Muscle of leg (tissue), 11 donors: Measurements from ENCODE around the gene REEP1. TPM values are rescaled to one million over a fixed set of nuclear protein-coding genes. Genes with fewer than 3 reads are reported as not detected.

Experiments used
- DNase-seq: peaks from one replicate; pipeline ENCODE4 v3.0.0; 2013
- H3K27ac ChIP-seq: one replicate; pipeline ENCODE4 v1.5.1; 2013; ENCODE audit warnings: mild to moderate bottlenecking, low read length, control low read depth
- H3K27me3 ChIP-seq: one replicate; pipeline ENCODE4 v1.6.1; 2013; ENCODE audit warnings: low read length; ENCODE audit not compliant: control insufficient read depth, insufficient read depth
- H3K36me3 ChIP-seq: one replicate; pipeline ENCODE4 v1.6.1; 2013; ENCODE audit warnings: low read length; ENCODE audit not compliant: control insufficient read depth, insufficient read depth
- H3K4me1 ChIP-seq: one replicate; pipeline ENCODE4 v1.6.1; 2013; ENCODE audit warnings: low read length; ENCODE audit not compliant: control insufficient read depth, insufficient read depth
- H3K4me3 ChIP-seq: one replicate; pipeline ENCODE4 v1.5.1; 2013; ENCODE audit warnings: low read length, control low read depth
- H3K9me3 ChIP-seq: replicated peaks from 2 replicates; pipeline ENCODE4 v1.6.1; 2013; ENCODE audit warnings: low read depth, low read length; ENCODE audit not compliant: control insufficient read depth
- WGBS: methylation state at CpG from one replicate; pipeline ENCODE4 v1.1.5; 2013; ENCODE audit warnings: missing lambda C conversion rate; ENCODE audit not compliant: insufficient coverage; 5-methylcytosine and 5-hydroxymethylcytosine counted together
- polyA plus RNA-seq, 8 donors: library from polyadenylated mRNA; unstranded; fragments of 120-200 nt; gene quantifications; one replicate each; pipeline versions ENCODE4 v1.2.1 to v1.2.3, GENCODE V29; 2013; ENCODE audit warnings: inconsistent platforms in 1 of 8, low replicate concordance in 1 of 8; ENCODE audit not compliant: insufficient read length in 8 of 8, insufficient read depth in 1 of 8
- total RNA-seq: library from RNA; stranded (reverse); fragments of 120-200 nt; gene quantifications from one replicate; pipeline ENCODE4 v1.2.4, GENCODE V29; 2013

Gene REEP1
- total and polyA plus RNA-seq, 9 donors, result 41.0 to 104 (median 54.9) TPM

DNA sequence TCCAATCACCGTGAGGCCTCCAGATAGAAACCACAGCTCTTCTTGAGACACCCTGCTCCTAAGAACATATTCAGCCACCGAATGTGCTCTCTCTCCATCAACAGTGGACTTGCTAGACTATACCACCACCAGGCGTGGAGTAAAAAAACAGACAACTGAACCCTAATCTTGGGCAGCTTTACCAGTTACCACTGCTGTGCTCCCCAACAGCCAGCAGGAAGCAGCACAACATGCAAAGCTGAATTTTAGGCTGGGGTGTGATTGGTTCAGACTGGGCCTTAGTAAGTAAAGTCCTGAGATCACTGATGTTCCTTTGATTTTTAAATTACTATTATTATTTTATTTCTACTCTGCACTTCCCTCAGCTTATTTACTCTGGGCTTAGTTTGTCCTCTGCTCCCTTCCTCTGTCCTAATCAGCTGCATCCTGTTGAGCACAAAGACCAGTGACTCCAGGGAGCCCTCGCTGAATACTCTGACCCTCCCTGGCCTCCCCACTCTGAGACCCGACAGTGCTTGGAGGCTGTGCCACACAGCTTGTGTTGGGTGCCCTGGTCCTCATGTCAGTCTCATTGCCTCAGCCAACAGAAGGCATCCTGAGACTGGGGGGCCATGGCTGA is 116.3 kb downstream of the REEP1 start:
- no peak overlapping the region for H3K27ac ChIP-seq
- H3K4me1 ChIP-seq, result peaks cover 46% of the 10 kb centered on the region
- DNase-seq, result peak; percentile 55

DNA sequence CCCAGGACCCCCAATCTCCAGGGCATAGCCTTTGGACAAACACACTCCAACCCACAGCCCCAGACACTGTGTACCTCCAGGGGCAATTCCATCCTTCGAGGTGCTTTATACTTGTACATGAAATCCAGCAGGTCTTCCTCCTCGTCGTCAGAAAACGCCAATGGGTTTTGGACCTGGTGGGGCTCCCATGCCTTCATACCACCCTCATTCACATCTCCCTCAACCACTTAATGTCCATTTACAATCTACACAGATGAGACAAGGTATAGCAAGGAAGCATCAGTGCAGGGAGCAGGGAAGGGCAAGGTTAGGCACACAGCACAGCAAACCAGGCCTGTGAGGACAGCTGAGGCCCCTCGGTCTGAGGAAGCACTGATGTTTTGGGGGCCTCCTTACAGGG is 117.5 kb downstream of the REEP1 start:
- DNase-seq, result no peak
- Histone ChIP-seq H3K9me3 (no peaks in the 10 kb centered on the region), H3K27ac (no peak overlapping the region), H3K4me1 (peaks cover 37% of the 10 kb centered on the region), H3K4me3 (no peak overlapping the region), H3K36me3 (peaks cover 6% of the 10 kb centered on the region), H3K27me3 (no peaks in the 10 kb centered on the region)
- WGBS, result 93% methylated on average over 4 of the region's 5 CpGs

More for the DNA sequence above, 116.3 kb downstream of the REEP1 start:
- H3K27me3 ChIP-seq, result no peaks in the 10 kb centered on the region
- WGBS, result 36% methylated on average over 2 of the region's 5 CpGs
- no peaks in the 10 kb centered on the region for H3K9me3 ChIP-seq
- H3K36me3 ChIP-seq, result peaks cover 2% of the 10 kb centered on the region
- no peak overlapping the region for H3K4me3 ChIP-seq

DNA sequence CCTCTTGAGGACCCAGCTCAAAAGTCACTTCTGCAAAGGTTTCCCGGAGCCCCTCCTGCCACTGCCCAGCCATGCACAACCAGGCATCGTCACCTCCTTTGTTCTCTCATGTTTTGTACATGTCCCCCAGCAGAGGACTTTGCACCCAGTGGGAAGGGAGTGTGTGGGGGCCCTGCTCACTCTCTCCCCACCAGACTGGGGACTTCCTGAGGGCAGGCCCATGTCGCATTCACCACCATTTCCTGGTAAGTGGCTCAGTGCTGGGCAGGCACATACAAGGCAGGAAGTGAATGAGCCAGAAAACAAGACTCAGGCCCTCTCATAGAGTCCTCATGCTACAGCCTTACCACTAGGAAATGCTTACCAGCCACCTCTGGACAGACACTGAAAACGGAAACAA is 119.3 kb downstream of the REEP1 start:
- H3K27ac ChIP-seq, result no peak overlapping the region
- no peaks in the 10 kb centered on the region for H3K9me3 ChIP-seq
- H3K4me3 ChIP-seq, result no peak overlapping the region
- WGBS, result 82% methylated on average over 2 of the region's 4 CpGs
- no peak for DNase-seq
- no peaks in the 10 kb centered on the region for H3K27me3 ChIP-seq
- peaks cover 19% of the 10 kb centered on the region for H3K4me1 ChIP-seq
- peaks cover 6% of the 10 kb centered on the region for H3K36me3 ChIP-seq

DNA sequence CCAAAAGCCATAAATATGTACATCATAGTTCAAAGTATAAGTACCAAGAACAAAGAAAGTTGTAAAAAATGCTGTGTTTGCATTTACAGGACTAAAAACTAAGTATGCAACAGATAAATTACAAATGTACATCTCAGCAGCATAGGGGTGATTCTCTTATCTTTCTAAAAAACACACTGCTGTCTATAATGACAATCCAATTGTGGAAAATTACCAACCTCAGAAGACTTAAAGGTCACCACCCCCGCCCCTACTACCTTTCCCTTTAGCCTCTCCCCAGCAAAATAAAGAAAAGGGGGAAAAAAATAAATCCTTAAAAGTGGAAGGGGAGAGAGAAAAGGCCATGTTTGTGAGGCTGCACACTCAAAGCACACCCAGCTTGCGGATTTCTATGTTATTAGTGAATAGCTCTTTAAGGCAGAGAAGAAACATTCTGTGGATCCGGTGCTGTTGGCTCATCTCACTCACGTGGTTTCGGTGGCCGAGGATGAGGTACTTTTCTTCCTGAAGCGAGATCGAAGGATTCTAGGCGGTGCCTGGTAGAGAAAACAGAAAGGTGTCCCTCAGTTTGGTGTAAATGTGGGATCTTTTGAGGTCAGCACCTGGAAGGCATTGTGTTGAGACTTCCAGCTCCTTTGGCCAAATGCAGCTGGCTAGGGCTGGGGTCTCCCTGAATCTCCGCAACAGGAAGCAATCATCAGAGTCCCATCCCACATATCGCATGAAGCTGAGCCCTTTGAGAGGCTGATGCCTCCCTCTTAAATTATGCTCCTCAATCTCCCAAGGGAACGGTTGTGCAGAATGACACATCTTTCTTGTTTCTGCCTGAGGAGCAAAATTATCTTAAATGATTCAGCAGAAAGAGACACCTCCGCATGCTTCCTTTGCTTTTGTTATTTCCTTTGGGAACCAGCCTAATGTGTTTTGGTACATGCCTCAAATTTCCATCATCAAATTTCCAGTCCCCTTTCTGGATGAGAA is 120.6 kb downstream of the REEP1 start:
- Histone ChIP-seq H3K27me3 (no peaks in the 10 kb centered on the region), H3K4me3 (no peak overlapping the region), H3K27ac (no peak overlapping the region), H3K9me3 (no peaks in the 10 kb centered on the region), H3K36me3 (peaks cover 9% of the 10 kb centered on the region), H3K4me1 (peaks cover 9% of the 10 kb centered on the region)
- WGBS, result 45% methylated on average over 12 of the region's 13 CpGs
- DNase-seq, result no peak

DNA sequence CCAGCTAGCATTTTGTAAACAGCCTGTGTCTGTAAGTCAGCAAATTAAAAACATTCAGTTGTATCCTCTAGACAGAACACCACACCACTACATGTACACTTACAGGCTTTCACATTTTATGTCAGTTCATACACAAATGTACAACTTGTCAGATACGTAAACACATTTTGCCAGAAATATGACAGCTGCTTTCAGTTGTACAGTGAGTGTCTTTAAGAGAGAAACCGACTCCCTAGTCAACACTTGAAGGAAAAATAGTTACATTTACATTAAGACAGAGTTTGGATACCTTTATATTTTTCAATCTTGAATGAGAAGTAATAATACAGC is 123.0 kb downstream of the REEP1 start:
- WGBS, result no CpG with 5 or more reads among the region's 2 CpGs
- Histone ChIP-seq H3K4me1 (no peaks in the 10 kb centered on the region), H3K4me3 (no peak overlapping the region), H3K27me3 (no peaks in the 10 kb centered on the region), H3K9me3 (no peaks in the 10 kb centered on the region), H3K27ac (no peak overlapping the region), H3K36me3 (peaks cover 20% of the 10 kb centered on the region)
- no peak for DNase-seq

DNA sequence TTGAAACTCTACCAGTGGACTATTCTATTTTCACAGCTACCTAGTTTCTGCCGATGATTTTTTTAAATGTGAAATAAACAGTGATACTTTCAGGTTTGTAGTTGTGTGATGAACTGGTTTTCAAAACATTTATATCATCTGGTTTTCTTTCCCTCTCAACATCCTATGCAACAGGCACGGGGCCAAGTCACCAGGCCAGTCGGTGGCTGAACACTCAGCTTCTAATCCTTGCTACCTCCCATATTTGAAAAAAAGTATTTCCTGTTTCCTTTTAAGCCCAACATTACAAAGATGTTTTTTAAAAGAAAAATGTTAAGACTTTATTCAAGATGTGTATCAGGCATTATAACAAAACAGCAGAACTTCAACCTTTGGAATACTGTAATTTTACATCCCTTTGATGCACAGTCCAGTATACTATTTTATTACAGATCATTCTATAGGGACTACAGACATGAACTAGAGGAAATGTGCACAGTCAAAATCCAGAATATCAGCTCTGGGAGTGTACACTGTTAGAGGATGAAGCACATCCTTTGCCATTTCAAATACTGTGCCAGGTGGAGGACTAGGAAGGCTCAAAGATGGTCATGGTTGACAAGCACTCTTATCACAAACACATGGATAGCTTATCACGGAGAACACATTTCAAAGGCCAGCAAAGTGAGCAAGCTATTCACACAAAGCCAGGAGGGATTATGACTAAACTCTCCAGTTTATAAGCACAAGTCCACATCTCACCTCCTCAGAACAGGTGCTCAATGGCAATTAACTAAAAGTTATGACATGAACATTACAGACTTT is 123.5 kb downstream of the REEP1 start:
- H3K27ac ChIP-seq, result no peak overlapping the region
- WGBS, result no CpG with 5 or more reads among the region's 4 CpGs
- no peaks in the 10 kb centered on the region for H3K4me1 ChIP-seq
- H3K9me3 ChIP-seq, result no peaks in the 10 kb centered on the region
- H3K27me3 ChIP-seq, result no peaks in the 10 kb centered on the region
- DNase-seq, result no peak
- peaks cover 21% of the 10 kb centered on the region for H3K36me3 ChIP-seq
- H3K4me3 ChIP-seq, result no peak overlapping the region

DNA sequence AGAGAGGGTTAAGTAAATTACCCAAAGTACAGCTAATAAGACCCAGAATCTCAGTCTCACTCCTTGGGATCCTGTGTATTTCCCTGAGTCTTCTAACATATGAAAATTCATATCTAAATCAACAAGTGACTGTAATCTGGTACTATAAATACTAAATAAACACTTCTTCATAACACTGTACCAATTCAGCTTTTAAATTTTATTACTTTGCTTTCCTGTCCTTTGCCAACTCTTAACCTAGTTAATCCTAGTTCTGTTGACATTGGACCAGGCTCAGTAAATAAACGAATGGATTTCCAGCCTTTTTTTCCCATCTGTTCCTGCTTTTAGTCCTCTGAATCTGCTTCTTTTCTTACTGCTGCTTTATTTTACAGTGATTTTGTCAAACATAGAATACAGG is 124.4 kb downstream of the REEP1 start:
- Histone ChIP-seq H3K27me3 (no peaks in the 10 kb centered on the region), H3K9me3 (no peaks in the 10 kb centered on the region), H3K4me3 (no peak overlapping the region), H3K36me3 (peaks cover 25% of the 10 kb centered on the region), H3K27ac (no peak overlapping the region), H3K4me1 (no peaks in the 10 kb centered on the region)
- WGBS, result no CpG with 5 or more reads among the region's 1 CpG
- DNase-seq, result no peak

DNA sequence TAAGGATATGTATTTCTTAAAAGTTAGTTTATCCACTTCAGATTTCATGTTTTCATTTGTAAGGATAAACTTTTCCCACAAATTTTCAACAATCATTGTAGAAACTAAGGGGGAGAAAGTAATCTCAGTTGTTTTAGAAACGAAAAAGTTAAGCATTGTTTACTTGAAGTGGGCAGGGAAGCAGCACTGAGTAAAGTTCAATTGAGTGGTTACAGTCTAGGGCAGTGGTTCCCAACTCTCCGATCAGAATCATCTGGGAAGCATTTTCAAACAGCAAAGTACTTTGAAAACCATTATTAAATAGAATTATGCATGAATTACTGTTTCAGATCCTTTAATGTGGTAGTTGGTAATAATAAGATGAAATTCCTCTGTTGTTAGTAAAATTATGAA is 125.6 kb downstream of the REEP1 start:
- no peak for DNase-seq
- Histone ChIP-seq H3K4me1 (no peaks in the 10 kb centered on the region), H3K27ac (no peak overlapping the region), H3K4me3 (no peak overlapping the region), H3K27me3 (no peaks in the 10 kb centered on the region), H3K9me3 (no peaks in the 10 kb centered on the region), H3K36me3 (peaks cover 33% of the 10 kb centered on the region)
- no CpG with 5 or more reads among the region's 2 CpGs for WGBS

DNA sequence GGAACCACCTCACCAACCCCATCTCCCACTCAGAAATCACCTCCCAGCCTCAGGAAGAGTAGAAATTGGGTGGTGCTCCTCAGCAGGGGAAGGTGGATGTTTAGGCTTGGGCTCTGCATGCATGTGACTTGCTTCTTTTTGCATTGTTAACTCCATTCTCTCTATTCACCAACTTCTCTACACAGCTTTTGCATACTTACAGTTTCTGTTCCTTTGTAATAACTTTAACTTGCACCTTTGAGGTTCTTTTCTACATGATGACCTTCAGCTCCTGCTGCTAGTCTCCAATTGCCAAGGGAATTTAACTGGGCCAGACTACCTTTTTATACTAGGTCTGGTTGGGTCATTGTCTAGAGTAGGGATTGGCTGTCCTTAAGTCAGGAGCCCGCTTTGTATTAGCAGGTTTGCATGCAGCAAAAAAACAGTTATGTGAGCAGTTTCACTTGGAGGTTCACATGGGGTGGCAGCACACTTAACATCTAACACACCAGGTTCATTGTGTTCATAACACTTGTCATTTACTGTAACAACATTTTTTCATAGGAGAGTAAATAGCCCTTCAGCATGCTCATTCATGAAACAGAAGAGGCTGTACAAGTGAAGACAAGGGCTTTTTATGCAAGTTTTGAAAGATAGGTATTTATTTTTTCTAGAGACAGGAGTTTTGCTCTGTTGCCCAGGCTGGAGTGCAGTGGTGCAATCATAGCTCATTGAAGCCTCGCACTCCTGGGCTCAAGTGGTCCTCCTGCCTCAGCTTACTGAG is 126.2 kb downstream of the REEP1 start:
- no peaks in the 10 kb centered on the region for H3K27me3 ChIP-seq
- H3K27ac ChIP-seq, result no peak overlapping the region
- DNase-seq, result no peak
- no peaks in the 10 kb centered on the region for H3K9me3 ChIP-seq
- H3K36me3 ChIP-seq, result peaks cover 39% of the 10 kb centered on the region
- H3K4me3 ChIP-seq, result no peak overlapping the region
- WGBS, result no CpG with 5 or more reads among the region's 2 CpGs
- no peaks in the 10 kb centered on the region for H3K4me1 ChIP-seq
